GM10248 (cell line): ENCODE data around the gene ERBB4.

Experiments
- CTCF ChIA-PET: fragments of 300-600 bp; sonication (Branson Sonifier 250); formaldehyde crosslinking; extraction: SDS; loops from one replicate; lab custom pipeline; 2021; ENCODE audit warnings: antibody characterized with exemption; lab: Yijun Ruan, JAX
- POLR2A ChIA-PET: fragments of 350-650 bp; sonication (Branson Sonifier 250); formaldehyde crosslinking; extraction: SDS; loops from one replicate; lab custom pipeline; 2020; ENCODE audit warnings: antibody characterized with exemption; lab: Yijun Ruan, JAX
- DNase-seq: peaks from one replicate; pipeline ENCODE4 v3.0.0; 2012; ENCODE audit errors: extremely low spot score
- TF ChIP-seq, protein P1 (sequence below): IDR thresholded peaks from 2 replicates; pipeline ENCODE4 v1.5.1; 2012; ENCODE audit warnings: mild to moderate bottlenecking, low read depth; ENCODE audit errors: extremely low read depth, missing control alignments, control extremely low read depth

The ERBB4 gene

DNA sequence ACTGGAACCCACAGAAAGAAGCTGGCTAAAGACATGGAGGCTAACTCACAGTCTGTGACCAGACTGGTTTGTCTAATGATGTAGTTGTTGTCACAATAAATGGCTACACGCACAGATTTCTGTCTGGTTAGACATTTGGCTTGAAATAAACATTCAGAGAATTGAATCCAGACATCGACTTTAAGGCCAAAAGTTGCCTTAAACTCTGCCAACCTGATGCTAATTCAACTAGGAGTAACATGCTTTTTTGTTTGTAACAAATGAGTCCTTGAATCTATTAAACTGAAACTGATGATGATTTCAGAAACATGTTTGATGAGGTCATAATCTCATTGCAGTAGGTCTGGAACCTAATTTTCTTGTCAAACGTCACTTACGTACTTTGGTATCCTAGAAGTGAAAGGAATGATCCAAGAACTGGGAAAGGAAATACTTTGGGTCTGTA lies 123.8 kb downstream of the ERBB4 start:
- TF ChIP-seq, protein P1, sequence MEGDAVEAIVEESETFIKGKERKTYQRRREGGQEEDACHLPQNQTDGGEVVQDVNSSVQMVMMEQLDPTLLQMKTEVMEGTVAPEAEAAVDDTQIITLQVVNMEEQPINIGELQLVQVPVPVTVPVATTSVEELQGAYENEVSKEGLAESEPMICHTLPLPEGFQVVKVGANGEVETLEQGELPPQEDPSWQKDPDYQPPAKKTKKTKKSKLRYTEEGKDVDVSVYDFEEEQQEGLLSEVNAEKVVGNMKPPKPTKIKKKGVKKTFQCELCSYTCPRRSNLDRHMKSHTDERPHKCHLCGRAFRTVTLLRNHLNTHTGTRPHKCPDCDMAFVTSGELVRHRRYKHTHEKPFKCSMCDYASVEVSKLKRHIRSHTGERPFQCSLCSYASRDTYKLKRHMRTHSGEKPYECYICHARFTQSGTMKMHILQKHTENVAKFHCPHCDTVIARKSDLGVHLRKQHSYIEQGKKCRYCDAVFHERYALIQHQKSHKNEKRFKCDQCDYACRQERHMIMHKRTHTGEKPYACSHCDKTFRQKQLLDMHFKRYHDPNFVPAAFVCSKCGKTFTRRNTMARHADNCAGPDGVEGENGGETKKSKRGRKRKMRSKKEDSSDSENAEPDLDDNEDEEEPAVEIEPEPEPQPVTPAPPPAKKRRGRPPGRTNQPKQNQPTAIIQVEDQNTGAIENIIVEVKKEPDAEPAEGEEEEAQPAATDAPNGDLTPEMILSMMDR: no peak
- ChIA-PET CTCF (no interaction called here), POLR2A (no interaction called here)
- no peak for DNase-seq

DNA sequence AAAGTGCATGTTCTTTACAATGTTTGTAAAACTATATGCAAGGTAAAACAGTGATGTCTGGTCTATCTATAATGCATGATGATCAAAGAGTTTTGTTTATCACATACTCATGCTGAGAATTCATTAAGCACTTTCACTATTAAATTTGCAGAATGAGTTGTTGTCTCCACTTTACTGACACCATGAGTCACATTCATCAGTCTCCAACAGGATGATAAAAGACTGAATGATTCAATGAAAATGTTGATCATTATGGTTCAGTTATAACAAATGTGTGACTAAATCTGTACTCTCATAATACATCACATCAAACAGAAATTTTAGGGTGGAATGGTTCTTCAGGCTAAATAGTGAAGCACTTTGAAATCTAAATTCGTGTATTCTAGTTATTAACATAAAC lies 129.0 kb downstream of the ERBB4 start:
- POLR2A ChIA-PET: no interaction called here
- CTCF ChIA-PET: no interaction called here
- DNase-seq: no peak
- TF ChIP-seq, protein P1: no peak

DNA sequence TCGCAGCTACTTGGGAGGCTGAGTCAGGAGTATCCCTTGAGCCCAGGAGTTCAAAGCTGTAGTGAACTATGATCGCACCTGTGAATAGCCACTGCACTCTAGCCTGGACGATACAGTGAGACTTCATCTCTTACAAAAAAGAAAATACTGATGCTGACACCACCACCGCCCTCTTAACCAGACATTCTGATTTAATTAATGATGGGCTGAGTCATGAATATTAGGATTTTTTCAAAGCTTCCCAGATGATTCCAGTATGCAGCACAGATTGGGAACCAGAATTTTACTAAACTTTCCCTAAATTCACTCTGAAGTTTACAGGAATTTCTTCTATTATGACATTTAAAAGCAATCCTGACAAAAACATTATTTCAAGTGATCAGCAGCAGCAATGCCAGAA lies 130.1 kb downstream of the ERBB4 start:
- TF ChIP-seq, protein P1: no peak
- CTCF ChIA-PET: no interaction called here

DNA sequence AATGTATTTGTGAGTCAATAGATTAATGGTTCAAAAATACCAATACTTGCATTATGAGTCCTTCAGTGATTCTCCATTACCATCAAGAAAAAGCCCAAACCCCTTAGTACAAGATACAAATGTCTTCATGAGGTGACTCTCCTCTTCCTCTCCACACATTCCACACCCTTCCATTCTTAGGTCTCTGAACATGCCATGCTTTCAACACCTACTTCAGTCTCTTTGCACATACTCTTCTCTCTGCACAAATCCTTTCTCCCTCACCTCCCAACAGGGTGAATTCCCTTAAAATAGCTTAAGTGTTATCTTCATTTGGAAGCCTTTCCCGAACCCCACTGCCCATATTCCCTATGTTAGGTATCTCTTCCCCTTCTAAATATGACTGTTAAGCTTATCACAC lies 131.9 kb downstream of the ERBB4 start:
- TF ChIP-seq, protein P1: no peak
- CTCF ChIA-PET: no interaction called here

More for the DNA sequence above, 130.1 kb downstream of the ERBB4 start:
- POLR2A ChIA-PET: no interaction called here
- DNase-seq: no peak

DNA sequence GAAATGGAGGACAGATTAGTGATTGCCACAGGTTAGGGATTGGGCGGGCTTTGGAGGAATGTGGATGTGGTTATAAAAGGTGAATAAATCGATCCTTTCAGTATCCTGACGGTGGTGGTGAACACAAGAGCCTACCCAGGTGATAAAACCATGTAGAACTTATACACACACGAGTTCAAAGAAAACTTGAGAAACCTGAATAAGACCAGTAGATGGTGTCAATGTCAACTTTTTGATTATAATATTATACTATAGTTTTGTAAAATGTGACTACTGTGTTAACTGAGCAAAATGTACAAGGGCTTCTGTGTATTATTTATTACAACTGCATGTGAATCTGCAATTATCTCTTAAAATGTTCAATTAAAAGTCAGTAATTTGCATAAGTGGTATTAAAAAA lies 136.3 kb downstream of the ERBB4 start:
- ChIA-PET POLR2A (no interaction called here), CTCF (no interaction called here)
- DNase-seq: no peak
- TF ChIP-seq, protein P1: no peak

More for the DNA sequence above, 131.9 kb downstream of the ERBB4 start:
- POLR2A ChIA-PET: no interaction called here
- no peak for DNase-seq

DNA sequence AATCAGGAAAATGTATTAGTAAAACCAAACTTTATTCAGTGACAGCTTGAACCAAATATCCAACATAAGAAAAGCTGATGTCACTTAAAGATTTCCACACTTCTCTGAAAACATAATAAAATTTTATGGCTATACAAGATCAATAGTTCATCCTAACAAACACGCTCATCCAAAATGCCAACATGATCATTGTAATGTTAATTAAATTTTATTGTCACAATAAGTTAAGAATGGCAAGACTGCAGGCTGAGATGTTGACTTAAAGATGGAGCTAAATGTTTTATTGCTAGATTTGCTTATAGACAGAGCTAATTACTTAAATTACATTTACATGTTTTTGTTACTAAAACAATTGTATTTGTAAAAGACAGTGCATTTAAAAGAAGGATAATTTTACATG lies 140.3 kb downstream of the ERBB4 start:
- no peak for DNase-seq
- ChIA-PET POLR2A (no interaction called here), CTCF (interaction anchor here (1.2 kb wide), 1 partner anchor 14 kb away, joined by 3 read pairs; no protein-coding TSS in a partner anchor)
- TF ChIP-seq, protein P1: no peak
